Testis (tissue), 3 donors: Measurements from ENCODE around the gene COPZ1. TPM values are rescaled to one million over a fixed set of nuclear protein-coding genes. Genes with fewer than 3 reads are reported as not detected.
"Not testable (repeated sequence)": the region's sequence is repeated elsewhere in the genome, so short reads cannot be mapped to it uniquely, and the experiment has no call there.

Experiments used
- DNase-seq: peaks from one replicate; pipeline ENCODE4 v3.0.0-alpha.2; 2019
- H3K27ac ChIP-seq, 2 donors: fragments of 200-600 bp; sonication (generic); one replicate each; pipeline ENCODE4 v1.5.1; 2019
- H3K27me3 ChIP-seq: fragments of 200-600 bp; sonication (generic); one replicate; pipeline ENCODE4 v1.5.1; 2019
- H3K36me3 ChIP-seq: fragments of 200-600 bp; sonication (generic); one replicate; pipeline ENCODE4 v1.5.1; 2017; ENCODE audit warnings: low read depth; ENCODE audit errors: missing control alignments
- H3K4me1 ChIP-seq: fragments of 200-600 bp; sonication (generic); one replicate; pipeline ENCODE4 v1.5.1; 2019
- H3K4me3 ChIP-seq, 2 donors: fragments of 200-600 bp; sonication (generic); one replicate each; pipeline ENCODE4 v1.5.1; 2017 to 2019
- H3K9me3 ChIP-seq: fragments of 200-600 bp; sonication (generic); one replicate; pipeline ENCODE4 v1.5.1; 2017
- POLR2A ChIP-seq: fragments of 450-650 bp; IDR thresholded peaks from one replicate; pipeline ENCODE4 v1.6.1; 2017; ENCODE audit warnings: antibody characterized with exemption, mild to moderate bottlenecking, moderate library complexity
- whole genome bisulfite sequencing, 2 donors: methylation state at CpG; one replicate each; pipeline ENCODE4 v1.1.5; 2018; 5-methylcytosine and 5-hydroxymethylcytosine counted together
- intact Hi-C: fragments of 100-400 bp; cut with DNase I; formaldehyde crosslinking; loops from one replicate; pipeline ENCODE4 v1.15.1; 2023; ENCODE audit warnings: low total_unique reads
- polyA plus RNA-seq: library from polyadenylated mRNA; stranded (reverse); fragments of 350-450 nt; fragmentation: Illumina TruSeq; extraction: RNeasy Lipid Tissue Mini Kit (QIAGEN cat#74804); gene quantifications from one replicate; pipeline ENCODE4 v1.2.3, GENCODE V29; 2014; ENCODE audit warnings: low read depth, low replicate concordance; ENCODE audit not compliant: insufficient read depth
- total RNA-seq, 2 donors: library from RNA; depleted of rRNA; stranded (reverse); fragments of >200 nt; gene quantifications; one replicate each; pipeline ENCODE4 v1.2.3, GENCODE V29; 2016
- TF ChIP-seq, protein P1 (sequence below), 3 experiments: fragments of 450-650 bp in 2 of 3; fragments of 200-600 bp in 1 of 3; sonication (generic) in 1 of 3; IDR thresholded peaks; one replicate each; pipeline ENCODE4 v1.5.1; 2016 to 2019; ENCODE audit warnings: antibody characterized with exemption in 3 of 3, mild to moderate bottlenecking in 2 of 3, moderate library complexity in 1 of 3

COPZ1 gene
- total and polyA plus RNA-seq, 3 donors from 2014 or later: 45.9 to 123 (median 63.9) TPM

DNA sequence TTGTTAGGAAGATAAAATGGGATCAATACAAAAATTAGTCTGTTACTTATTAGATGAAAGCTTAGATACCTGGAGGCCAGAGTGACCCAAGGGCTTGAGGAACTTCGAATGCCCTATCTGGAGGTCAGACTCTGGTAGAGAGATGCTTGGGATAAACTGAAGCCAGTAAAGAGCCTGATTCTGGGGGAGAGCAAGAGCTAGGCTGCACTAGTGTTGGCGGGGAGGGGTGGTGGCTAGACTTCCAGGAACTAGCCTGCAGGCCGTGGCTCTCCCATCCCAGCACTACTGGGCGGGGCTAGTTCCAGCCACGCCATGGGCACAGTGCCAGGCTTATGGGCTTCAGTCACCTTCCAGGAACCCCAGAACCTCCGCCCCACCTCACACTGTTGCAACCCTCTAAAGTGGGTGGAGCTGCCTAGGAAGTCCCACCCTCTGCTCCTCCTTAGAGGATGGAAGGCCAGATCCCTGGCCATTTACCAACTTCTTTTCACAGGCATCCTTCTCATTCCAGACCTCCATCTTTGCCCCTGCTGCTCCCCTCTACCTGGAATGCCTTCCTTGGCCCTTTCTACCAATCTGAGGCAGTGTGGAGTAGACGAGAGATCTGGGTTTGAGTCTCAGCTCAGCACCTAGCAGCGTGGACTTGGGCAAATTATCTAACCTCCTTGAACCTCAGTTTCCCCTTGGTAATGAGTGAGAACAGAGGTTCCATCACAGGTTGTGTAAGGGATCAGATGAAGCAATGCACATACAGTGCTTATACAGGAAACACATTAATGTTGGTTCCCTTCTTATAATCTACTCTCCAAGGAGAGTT, 17.8 kb upstream of the COPZ1 start:
- DNase-seq: no peak
- Histone ChIP-seq H3K27ac (no peak overlapping the region), H3K4me1 (no peaks in the 10 kb centered on the region), H3K27me3 (no peaks in the 10 kb centered on the region), H3K36me3 (no peaks in the 10 kb centered on the region), H3K9me3 (no peaks in the 10 kb centered on the region), H3K4me3 (no peak overlapping the region)
- TF ChIP-seq, protein P1, sequence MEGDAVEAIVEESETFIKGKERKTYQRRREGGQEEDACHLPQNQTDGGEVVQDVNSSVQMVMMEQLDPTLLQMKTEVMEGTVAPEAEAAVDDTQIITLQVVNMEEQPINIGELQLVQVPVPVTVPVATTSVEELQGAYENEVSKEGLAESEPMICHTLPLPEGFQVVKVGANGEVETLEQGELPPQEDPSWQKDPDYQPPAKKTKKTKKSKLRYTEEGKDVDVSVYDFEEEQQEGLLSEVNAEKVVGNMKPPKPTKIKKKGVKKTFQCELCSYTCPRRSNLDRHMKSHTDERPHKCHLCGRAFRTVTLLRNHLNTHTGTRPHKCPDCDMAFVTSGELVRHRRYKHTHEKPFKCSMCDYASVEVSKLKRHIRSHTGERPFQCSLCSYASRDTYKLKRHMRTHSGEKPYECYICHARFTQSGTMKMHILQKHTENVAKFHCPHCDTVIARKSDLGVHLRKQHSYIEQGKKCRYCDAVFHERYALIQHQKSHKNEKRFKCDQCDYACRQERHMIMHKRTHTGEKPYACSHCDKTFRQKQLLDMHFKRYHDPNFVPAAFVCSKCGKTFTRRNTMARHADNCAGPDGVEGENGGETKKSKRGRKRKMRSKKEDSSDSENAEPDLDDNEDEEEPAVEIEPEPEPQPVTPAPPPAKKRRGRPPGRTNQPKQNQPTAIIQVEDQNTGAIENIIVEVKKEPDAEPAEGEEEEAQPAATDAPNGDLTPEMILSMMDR (IDR thresholded peaks at IDR 0.05): no peak
- TF ChIP-seq POLR2A: no peak
- 67 to 73% methylated on average over 8 of the region's 8 CpGs for WGBS, 2 donors
- intact Hi-C loops: no loop called here

DNA sequence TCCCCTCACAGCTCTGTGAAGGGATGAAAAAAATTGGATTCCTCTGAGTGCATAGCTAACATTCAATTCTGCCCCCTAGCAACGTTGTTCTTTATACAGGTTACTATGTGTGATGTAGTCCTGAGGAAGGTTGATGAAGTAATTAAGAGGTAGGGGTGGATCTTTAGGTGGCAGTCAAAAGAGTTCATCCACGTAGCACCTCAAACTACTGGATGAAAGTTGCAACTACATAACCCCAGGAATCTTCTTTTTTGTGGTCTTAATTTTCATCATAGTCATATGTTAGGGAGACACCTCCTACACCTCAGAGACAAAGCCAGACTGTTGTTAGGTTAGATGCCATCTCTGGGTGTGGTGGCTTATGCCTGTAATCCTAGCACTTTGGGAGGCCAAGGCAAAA, 13.9 kb upstream of the COPZ1 start:
- Histone ChIP-seq H3K36me3 (no peaks in the 10 kb centered on the region), H3K27me3 (no peaks in the 10 kb centered on the region), H3K9me3 (no peaks in the 10 kb centered on the region), H3K4me3 (no peak overlapping the region), H3K27ac (no peak overlapping the region), H3K4me1 (no peaks in the 10 kb centered on the region)
- DNase-seq: no peak
- no peak for TF ChIP-seq POLR2A
- TF ChIP-seq, protein P1 (IDR thresholded peaks at IDR 0.05): no peak
- intact Hi-C loops: no loop called here
- WGBS, 2 donors: 72 to 74% methylated on average over 2 of the region's 2 CpGs

DNA sequence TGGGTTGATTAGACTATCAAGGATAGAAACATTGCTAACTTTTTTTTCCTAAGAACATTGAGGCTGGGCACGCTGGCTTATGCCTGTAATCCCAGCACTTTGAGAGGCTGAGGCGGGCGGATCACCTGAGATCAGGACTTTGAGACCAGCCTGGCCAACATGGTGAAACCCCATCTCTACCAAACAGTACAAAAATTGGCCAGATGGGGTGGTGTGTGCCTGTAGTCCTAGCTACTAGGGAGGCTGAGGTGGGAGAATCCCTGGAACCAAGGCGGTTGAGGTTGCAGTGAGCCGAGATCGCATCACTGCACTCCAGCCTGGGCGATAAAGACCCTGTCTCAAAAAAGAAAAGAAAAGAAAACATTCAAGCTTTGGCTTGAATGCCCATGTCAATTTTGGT, 12.6 kb upstream of the COPZ1 start:
- WGBS, 2 donors: 92 to 95% methylated on average over 7 of the region's 7 CpGs
- H3K4me1 ChIP-seq, H3K27me3 ChIP-seq, intact Hi-C loops, H3K27ac ChIP-seq, DNase-seq, H3K36me3 ChIP-seq, H3K4me3 ChIP-seq, H3K9me3 ChIP-seq: not testable (repeated sequence)

DNA sequence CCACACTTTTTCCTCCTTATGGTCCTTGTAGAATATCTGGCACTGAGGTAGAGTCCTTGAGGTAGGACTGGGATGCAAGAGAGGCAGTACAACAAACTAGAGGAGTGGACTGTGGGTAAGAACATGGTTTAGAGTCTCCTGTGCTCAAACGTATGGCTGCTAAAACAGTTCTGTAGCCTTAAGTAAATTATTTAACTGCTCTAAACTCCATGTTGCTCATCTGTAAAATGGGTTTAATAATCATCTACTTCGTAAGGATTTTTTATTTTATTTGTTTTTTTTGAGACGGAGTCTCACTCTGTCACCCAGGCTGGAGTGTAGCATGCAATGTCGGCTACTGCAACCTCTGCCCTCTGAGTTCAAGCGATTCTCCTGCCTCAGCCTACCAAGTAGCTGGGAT, 3.6 kb upstream of the COPZ1 start:
- H3K9me3 ChIP-seq: no peaks in the 10 kb centered on the region
- no peak for DNase-seq
- H3K36me3 ChIP-seq: no peaks in the 10 kb centered on the region
- WGBS, 2 donors: 88 to 90% methylated on average over 5 of the region's 5 CpGs
- peaks cover 6% of the 10 kb centered on the region for H3K4me1 ChIP-seq
- TF ChIP-seq POLR2A: no peak
- TF ChIP-seq, protein P1 (IDR thresholded peaks at IDR 0.05): no peak
- no peak overlapping the region for H3K4me3 ChIP-seq
- intact Hi-C loops: no loop called here
- H3K27me3 ChIP-seq: no peaks in the 10 kb centered on the region
- no peak overlapping the region for H3K27ac ChIP-seq

DNA sequence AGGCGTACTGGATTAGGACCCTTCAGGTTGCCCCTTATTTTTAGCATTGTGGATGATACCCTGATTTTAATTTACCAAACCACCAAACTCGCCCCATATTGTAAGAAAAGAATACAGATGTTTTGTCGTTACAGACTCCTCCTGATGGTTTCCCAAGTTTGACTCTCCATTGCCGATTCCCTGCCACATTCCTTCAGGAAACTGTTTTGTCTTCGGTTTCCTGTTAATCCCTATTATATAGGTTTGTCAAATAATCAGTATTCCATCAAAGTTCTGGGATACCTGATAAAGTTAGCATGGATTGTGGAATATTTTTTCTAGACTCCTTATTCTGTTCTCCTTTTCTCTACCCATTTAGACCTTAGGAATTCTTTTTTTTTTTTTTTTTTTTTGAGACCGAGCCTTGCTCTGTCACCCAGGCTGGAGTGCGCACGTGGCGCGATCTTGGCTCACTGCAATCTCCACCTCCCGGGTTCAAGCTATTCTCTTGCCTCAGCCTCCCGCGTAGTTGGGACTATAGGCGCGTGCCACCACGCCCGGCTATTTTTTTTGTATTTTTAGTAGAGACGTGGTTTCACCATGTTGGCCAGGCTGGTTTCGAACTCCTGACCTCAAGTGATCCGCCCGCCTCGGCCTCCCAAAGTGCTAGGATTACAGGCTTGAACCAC, 645 bp downstream of the COPZ1 start:
- H3K27me3 ChIP-seq, H3K9me3 ChIP-seq, H3K36me3 ChIP-seq, DNase-seq, intact Hi-C loops: not testable (repeated sequence)
- peaks cover 17% of the 10 kb centered on the region for H3K4me1 ChIP-seq
- peak overlapping the region; percentile 84 to 91 for H3K27ac ChIP-seq
- 29 to 36% methylated on average over 22 of the region's 22 CpGs for WGBS, 2 donors
- peak overlapping the region; percentile 68 to 73 for H3K4me3 ChIP-seq
